Activated CD4-positive, alpha-beta T cell treated with anti-CD3 and anti-CD28 coated beads, Interleukin-2, amount 10 ng/mL, durations not matched to agents 24 days and 14 days (primary cell): ENCODE results near the gene RBSN. TPM values are rescaled to one million over a fixed set of nuclear protein-coding genes. Genes with fewer than 3 reads are reported as not detected.
A peak's percentile ranks its signal among the peaks of the same experiment; 100 is the strongest.

Experiments used
- DNase-seq: peaks from one replicate; pipeline ENCODE4 v3.0.0; 2022
- H3K27ac Mint-ChIP-seq: one replicate; pipeline ENCODE4 v1.8.0; 2022; ENCODE audit warnings: mild to moderate bottlenecking, mixed read lengths
- H3K27me3 Mint-ChIP-seq: one replicate; pipeline ENCODE4 v1.8.0; 2022; ENCODE audit warnings: mixed read lengths
- H3K36me3 Mint-ChIP-seq: one replicate; pipeline ENCODE4 v1.8.0; 2022; ENCODE audit warnings: low read depth, mild to moderate bottlenecking, mixed read lengths
- H3K4me1 Mint-ChIP-seq: one replicate; pipeline ENCODE4 v1.8.0; 2021; ENCODE audit warnings: mixed read lengths
- H3K4me3 Mint-ChIP-seq: one replicate; pipeline ENCODE4 v1.8.0; 2022; ENCODE audit warnings: mild to moderate bottlenecking, moderate library complexity, mixed read lengths
- H3K9me3 Mint-ChIP-seq: one replicate; pipeline ENCODE4 v1.8.0; 2021; ENCODE audit warnings: mixed read lengths
- intact Hi-C: fragments of 100-400 bp; cut with micrococcal nuclease; formaldehyde crosslinking; loops from one replicate; pipeline ENCODE4 v1.15.1; 2023
- total RNA-seq: library from RNA; stranded (reverse); gene quantifications from 2 replicates; pipeline ENCODE4 v1.2.3, GENCODE V29; 2022

Gene RBSN
- total RNA-seq, 1 donor from 2014 or later, result 15.0 TPM

DNA sequence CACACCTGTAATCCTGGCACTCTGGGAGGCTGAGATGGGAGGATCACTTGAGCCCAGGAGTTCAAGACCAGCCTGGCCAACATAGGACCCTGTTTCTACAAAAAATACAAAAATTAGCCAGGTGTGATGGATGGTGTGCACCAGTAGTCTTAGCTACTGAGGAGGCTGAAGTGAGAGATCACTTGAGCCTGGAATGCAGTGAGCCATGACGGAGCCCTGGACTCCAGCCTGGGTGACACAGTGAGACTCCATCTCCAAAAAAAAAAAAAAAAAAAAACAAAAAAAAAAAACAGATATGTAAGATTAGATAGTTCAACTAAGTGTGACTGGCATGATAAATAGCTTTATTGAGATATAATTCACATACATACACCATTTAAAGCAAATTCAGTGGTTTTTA is 9.7 kb downstream of the RBSN start:
- Mint-ChIP-seq H3K27me3 (no peaks in the 10 kb centered on the region), H3K9me3 (no peaks in the 10 kb centered on the region), H3K27ac (no peak overlapping the region), H3K36me3 (peaks cover 35% of the 10 kb centered on the region), H3K4me1 (no peaks in the 10 kb centered on the region), H3K4me3 (no peak overlapping the region)
- DNase-seq, result no peak
- intact Hi-C loops, result no loop called here

- Mint-ChIP-seq H3K27me3 (no peaks in the 10 kb centered on the region), H3K27ac (no peak overlapping the region), H3K4me3 (no peak overlapping the region), H3K36me3 (peaks cover 48% of the 10 kb centered on the region), H3K4me1 (peaks cover 6% of the 10 kb centered on the region), H3K9me3 (no peaks in the 10 kb centered on the region)
- intact Hi-C loops, result no loop called here
- DNase-seq, result no peak
Measured at GRCh38 chr3:15086699-15087098, 12.2 kb downstream of the RBSN start.

GRCh38 chr3:15086263-15086662 is 12.7 kb downstream of the RBSN start:
- Mint-ChIP-seq H3K36me3 (peaks cover 50% of the 10 kb centered on the region), H3K9me3 (no peaks in the 10 kb centered on the region), H3K4me1 (peaks cover 7% of the 10 kb centered on the region), H3K27me3 (no peaks in the 10 kb centered on the region), H3K27ac (no peak overlapping the region), H3K4me3 (no peak overlapping the region)
- DNase-seq, result no peak
- intact Hi-C loops, result no loop called here

DNA sequence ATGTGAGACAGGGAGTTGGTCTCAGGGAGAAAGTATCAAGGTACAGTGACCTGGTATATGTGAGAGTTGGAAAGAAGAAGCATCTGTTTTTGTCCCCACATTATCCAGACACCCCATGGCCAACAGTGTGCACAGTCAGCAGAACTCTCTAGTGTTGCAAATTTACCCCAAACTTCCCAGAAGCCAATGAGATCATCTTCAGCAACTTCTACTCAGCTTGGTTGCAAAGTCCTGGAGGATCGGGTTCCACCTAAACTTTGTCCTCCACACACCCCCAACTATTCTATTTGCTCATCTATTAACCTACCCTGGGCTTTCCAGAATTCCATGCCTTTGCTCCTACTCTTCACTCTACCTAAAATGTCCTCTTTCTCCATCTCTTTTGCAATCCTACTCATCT is 15.7 kb downstream of the RBSN start:
- H3K36me3 Mint-ChIP-seq, result peaks cover 55% of the 10 kb centered on the region
- H3K9me3 Mint-ChIP-seq, result no peaks in the 10 kb centered on the region
- intact Hi-C loops, result no loop called here

GRCh38 chr3:15081960-15082664 is 16.8 kb downstream of the RBSN start:
- no peak overlapping the region for H3K4me3 Mint-ChIP-seq
- no peak for DNase-seq
- H3K27me3 Mint-ChIP-seq, result no peaks in the 10 kb centered on the region
- peaks cover 61% of the 10 kb centered on the region for H3K36me3 Mint-ChIP-seq
- H3K27ac Mint-ChIP-seq, result no peak overlapping the region
- H3K9me3 Mint-ChIP-seq, result no peaks in the 10 kb centered on the region
- intact Hi-C loops, result no loop called here
- peaks cover 7% of the 10 kb centered on the region for H3K4me1 Mint-ChIP-seq

More for the DNA sequence above, 15.7 kb downstream of the RBSN start:
- DNase-seq, result no peak
- H3K27me3 Mint-ChIP-seq, result no peaks in the 10 kb centered on the region
- peaks cover 7% of the 10 kb centered on the region for H3K4me1 Mint-ChIP-seq
- no peak overlapping the region for H3K4me3 Mint-ChIP-seq
- H3K27ac Mint-ChIP-seq, result no peak overlapping the region

GRCh38 chr3:15079091-15079490 is 19.9 kb downstream of the RBSN start:
- intact Hi-C loops, result no loop called here
- Mint-ChIP-seq H3K27me3 (no peaks in the 10 kb centered on the region), H3K4me3 (no peak overlapping the region), H3K4me1 (peaks cover 7% of the 10 kb centered on the region), H3K9me3 (no peaks in the 10 kb centered on the region), H3K27ac (no peak overlapping the region), H3K36me3 (peaks cover 68% of the 10 kb centered on the region)
- no peak for DNase-seq

- Mint-ChIP-seq H3K36me3 (peaks cover 55% of the 10 kb centered on the region), H3K4me1 (peaks cover 6% of the 10 kb centered on the region), H3K9me3 (no peaks in the 10 kb centered on the region), H3K4me3 (no peak overlapping the region), H3K27ac (no peak overlapping the region), H3K27me3 (no peaks in the 10 kb centered on the region)
- no peak for DNase-seq
- intact Hi-C loops, result no loop called here
Measured at GRCh38 chr3:15074500-15074899, 24.4 kb downstream of the RBSN start.

GRCh38 chr3:15071699-15072098 is 27.2 kb downstream of the RBSN start:
- DNase-seq, result no peak
- no peaks in the 10 kb centered on the region for H3K9me3 Mint-ChIP-seq
- H3K27ac Mint-ChIP-seq, result no peak overlapping the region
- no peak overlapping the region for H3K4me3 Mint-ChIP-seq
- H3K4me1 Mint-ChIP-seq, result peaks cover 6% of the 10 kb centered on the region
- no peaks in the 10 kb centered on the region for H3K27me3 Mint-ChIP-seq
- H3K36me3 Mint-ChIP-seq, result peaks cover 36% of the 10 kb centered on the region
- intact Hi-C loops, result no loop called here

DNA sequence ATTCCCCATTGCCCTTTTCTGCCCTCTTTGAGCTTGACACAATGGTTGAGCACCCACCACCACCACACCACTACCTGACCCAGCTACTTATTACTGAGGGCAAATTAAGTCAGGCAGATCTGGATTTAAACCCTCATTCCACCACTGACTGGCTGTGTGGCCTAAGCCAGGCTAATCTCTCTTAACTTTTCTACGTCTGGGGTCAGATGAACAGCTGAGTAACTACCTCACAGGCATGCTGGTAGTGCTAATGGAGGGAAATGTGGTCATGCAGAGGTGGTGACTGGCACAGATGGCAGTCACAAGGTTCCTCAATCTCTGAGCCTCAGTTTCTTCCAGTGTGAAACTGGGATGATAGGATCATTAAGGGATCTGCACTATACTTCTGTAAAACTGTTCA is 29.5 kb downstream of the RBSN start:
- H3K36me3 Mint-ChIP-seq, result peaks cover 21% of the 10 kb centered on the region
- no peaks in the 10 kb centered on the region for H3K9me3 Mint-ChIP-seq
- H3K27me3 Mint-ChIP-seq, result no peaks in the 10 kb centered on the region
- no peak overlapping the region for H3K4me3 Mint-ChIP-seq
- no peak overlapping the region for H3K27ac Mint-ChIP-seq
- intact Hi-C loops, result loop anchor here (10.0 kb wide), 1 partner anchor 415 kb away; the partner anchor contains the start of gene CCDC174
- peaks cover 13% of the 10 kb centered on the region for H3K4me1 Mint-ChIP-seq
- no peak for DNase-seq

DNA sequence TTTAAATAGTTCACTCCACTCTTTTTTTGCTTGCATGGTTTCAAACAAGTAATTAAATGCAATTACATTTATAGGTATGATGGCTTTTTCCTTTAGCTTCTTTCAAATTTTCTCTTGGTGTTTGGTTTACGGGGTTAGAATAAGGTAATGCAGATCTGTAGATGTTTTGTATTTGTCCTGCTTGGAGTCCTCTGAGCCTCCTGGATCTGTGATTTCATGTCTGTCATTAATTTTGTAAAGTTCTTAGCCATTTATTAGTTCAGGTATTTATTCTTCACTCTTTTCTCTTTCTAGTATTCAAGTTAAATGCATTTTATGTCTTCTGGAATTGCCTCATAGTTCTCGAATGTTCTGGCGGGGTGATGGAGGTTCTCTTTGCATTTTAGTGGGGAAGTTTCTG is 32.5 kb downstream of the RBSN start:
- intact Hi-C loops, result loop anchor here (10.0 kb wide), 1 partner anchor 412 kb away; the partner anchor contains the start of gene CCDC174
- H3K36me3 Mint-ChIP-seq, result peaks cover 19% of the 10 kb centered on the region
- H3K4me1 Mint-ChIP-seq, result peaks cover 17% of the 10 kb centered on the region
- no peak overlapping the region for H3K27ac Mint-ChIP-seq
- H3K4me3 Mint-ChIP-seq, result peak overlapping the region; percentile 11
- no peaks in the 10 kb centered on the region for H3K9me3 Mint-ChIP-seq
- no peak for DNase-seq
- H3K27me3 Mint-ChIP-seq, result no peaks in the 10 kb centered on the region

- Mint-ChIP-seq H3K9me3 (no peaks in the 10 kb centered on the region), H3K27me3 (no peaks in the 10 kb centered on the region), H3K4me1 (peaks cover 17% of the 10 kb centered on the region), H3K27ac (peak overlapping the region; percentile 97), H3K36me3 (peaks cover 17% of the 10 kb centered on the region), H3K4me3 (peak overlapping the region; percentile 98)
- intact Hi-C loops, result loop anchor here (1.0 to 10.0 kb wide), 6 partner anchors 10 to 535 kb away; partner anchors contain the start of genes BTD, CCDC174, HACL1 and NR2C2
- DNase-seq, result no peak
Measured at GRCh38 chr3:15065550-15066007, 33.4 kb downstream of the RBSN start.

GRCh38 chr3:15064835-15065549 is 34.0 kb downstream of the RBSN start, which contains the start of gene MRPS25:
Gene MRPS25 (minus strand): TSS chr3:15065315. CDS start chr3:15065194, 121 bp downstream.
- Mint-ChIP-seq H3K4me1 (peaks cover 15% of the 10 kb centered on the region), H3K9me3 (no peaks in the 10 kb centered on the region), H3K27ac (peak within 1 kb of the TSS; percentile 97), H3K36me3 (peaks cover 14% of the 10 kb centered on the region), H3K4me3 (peak within 1 kb of the TSS; percentile 98), H3K27me3 (no peaks in the 10 kb centered on the region)
- DNase-seq, result peak; percentile 97
- intact Hi-C loops, result loop anchor here (1.0 to 10.0 kb wide), 6 partner anchors 10 to 536 kb away; partner anchors contain the start of genes BTD, CCDC174, HACL1 and NR2C2

DNA sequence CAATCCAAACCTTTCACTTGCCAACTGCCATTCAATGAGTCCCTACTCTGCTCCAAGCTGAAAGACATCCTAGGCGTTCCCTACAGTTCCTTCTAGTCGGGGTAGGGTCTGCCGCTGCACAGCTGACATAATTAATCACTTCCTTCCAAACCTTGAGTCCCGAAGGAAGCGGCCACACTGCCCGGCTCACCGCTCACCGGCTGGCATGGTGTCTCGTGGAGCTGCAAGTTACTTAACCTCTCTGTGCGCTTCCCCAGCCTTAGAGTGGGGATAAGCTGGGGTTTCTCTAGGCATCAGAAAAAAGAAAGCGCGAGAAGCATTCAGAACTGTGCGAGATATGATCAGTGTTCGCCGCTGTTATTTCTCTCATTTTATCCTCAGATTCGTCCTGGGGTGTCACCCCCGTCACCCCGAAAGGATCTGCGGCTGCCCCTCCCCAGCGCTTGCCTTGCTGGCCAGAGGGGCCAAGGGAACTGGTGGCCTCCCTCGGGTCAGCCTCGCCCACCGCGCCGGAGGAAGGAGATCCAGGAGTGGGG is 34.6 kb downstream of the RBSN start:
- peak overlapping the region; percentile 98 for H3K4me3 Mint-ChIP-seq
- peak overlapping the region; percentile 97 for H3K27ac Mint-ChIP-seq
- H3K9me3 Mint-ChIP-seq, result no peaks in the 10 kb centered on the region
- H3K4me1 Mint-ChIP-seq, result peaks cover 15% of the 10 kb centered on the region
- intact Hi-C loops, result loop anchor here (2.0 to 10.0 kb wide), 3 partner anchors 14 to 536 kb away; partner anchors contain the start of genes BTD, CCDC174 and HACL1
- no peaks in the 10 kb centered on the region for H3K27me3 Mint-ChIP-seq
- peaks cover 16% of the 10 kb centered on the region for H3K36me3 Mint-ChIP-seq
- peak; percentile 81 for DNase-seq
